Activated naive CD4-positive, alpha-beta T cell (primary cell): Measurements from ENCODE around the gene RNF11.

ENCODE experiments used
- DNase-seq, 4 experiments: peaks; one replicate each; lab custom pipeline; 2025; lab: John Stamatoyannopoulos, UW

RNF11 gene

DNA sequence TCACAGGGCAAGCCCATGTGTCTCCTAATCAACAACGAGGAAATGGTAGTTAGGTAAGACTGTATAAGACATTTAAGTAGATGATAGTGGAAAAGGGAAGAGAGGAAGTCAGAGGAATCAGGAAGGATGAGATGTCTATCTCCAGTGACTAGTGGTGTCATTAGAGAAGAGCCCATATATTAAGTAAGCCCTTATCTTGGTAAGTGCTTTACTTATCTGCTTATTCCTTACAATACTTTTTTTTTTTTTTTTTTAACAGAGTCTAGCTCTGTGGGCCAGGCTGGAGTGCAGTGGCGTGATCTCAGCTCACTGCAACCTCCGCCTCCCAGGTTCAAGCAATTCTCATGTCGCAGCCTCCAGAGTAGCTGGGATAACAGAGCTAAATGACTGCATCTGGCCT lies 29.5 kb downstream of the RNF11 start:
- DNase-seq: no peak

DNA sequence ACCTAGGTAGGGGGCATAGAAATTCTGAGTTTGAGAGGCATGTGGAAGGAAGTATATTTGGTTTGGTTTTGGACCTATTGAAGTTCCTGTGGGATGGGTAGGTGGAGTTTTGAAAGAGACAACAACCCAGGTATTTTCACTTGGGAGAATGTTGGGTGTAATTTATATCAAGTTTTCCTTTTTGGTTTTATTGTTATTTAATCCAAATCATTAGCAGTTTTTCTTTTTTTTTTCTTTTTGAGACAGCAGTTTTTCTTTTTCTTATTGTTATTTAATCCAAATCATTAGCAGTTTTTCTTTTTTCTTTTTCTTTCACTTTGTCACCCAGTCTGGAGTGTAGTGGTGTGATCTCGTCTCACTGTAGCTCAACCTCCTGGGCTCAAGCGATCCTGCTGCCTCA lies 30.1 kb downstream of the RNF11 start:
- DNase-seq: no peak

DNA sequence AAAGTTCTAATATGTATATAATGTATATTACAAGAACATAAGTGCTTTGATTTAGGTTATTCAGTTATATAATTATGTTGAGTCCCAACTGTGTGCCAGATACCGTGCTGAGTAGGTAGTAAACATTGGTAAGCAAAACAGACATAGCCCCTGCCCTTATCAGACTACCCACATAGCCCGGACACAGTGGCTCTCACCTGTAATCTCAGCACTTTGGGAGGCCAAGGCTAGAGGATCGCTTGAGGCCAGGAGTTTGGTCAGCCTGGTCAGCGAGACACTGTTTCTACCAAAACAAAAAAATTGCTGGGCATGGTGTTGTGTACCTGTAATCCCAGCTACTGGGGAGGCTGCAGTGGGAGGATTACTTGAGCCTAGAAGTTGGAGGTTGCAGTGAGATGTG lies 30.7 kb downstream of the RNF11 start:
- no peak for DNase-seq

- DNase-seq: no peak
These were observed 32.6 kb downstream of the RNF11 start for GRCh38 chr1:51268634-51269033.

- no peak for DNase-seq
These were observed 34.7 kb downstream of the RNF11 start for GRCh38 chr1:51270751-51271150.

DNA sequence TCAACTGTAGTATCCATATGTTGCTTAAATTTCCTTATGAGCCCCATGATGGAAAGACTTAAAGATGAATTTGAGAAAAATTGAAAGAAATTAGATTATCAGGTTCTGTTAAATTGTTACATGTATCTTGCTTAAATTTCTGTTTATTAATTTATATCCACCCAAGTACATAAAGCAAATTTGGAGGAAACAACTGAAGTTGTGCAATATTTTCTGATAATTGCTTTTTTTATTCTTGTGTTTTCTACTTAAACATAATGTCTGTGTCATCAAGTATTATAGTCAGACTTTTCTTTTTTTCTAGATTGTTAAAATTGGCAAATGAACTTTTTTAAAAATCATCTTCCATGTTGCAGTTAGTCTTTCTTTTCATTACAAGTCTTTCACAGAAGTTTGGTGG lies 36.8 kb downstream of the RNF11 start:
- no peak for DNase-seq

DNA sequence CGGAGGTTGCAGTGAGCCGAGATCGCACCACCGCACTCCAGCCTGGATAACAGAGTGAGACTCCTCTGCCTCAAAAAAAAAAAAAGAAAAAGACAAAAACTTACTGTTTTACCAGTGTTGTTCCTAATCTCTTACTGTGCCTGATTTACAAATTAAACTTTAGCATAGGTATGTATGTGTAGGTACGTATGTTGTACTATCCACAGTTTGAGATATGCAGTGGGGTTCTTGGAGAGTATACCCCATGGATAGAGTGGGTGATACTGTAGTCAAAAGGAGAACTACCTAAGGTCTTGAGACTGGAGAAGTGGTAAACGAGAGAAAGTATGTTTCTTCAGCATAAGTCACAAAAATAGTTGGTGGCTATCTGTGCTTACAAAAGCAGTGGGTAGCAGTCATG lies 38.6 kb downstream of the RNF11 start:
- DNase-seq: no peak

GRCh38 chr1:51276286-51276685 lies 40.2 kb downstream of the RNF11 start:
- no peak for DNase-seq

- no peak for DNase-seq
These were observed 44.4 kb downstream of the RNF11 start for GRCh38 chr1:51280321-51280978.

- no peak for DNase-seq
These were observed 45.7 kb downstream of the RNF11 start for GRCh38 chr1:51281807-51282206.

DNA sequence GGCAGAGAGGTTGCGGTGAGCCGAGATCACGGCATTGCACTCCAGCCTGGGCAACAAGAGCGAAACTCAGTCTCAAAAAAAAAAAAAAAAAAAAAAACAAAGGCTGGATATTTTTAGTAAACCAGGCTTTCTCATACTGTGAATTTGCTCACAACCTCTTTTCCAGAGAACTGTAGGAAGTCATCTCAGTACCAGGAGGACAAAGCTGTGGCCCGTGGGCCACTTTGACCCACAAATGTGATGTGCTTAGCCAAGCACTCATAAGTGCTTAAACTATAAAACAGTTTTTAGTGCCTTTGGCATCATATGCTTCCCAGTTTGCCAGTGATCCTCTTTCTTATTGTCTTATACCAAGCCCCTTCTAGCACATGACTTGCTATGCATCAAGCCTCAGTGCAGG lies 46.5 kb downstream of the RNF11 start:
- no peak for DNase-seq

DNA sequence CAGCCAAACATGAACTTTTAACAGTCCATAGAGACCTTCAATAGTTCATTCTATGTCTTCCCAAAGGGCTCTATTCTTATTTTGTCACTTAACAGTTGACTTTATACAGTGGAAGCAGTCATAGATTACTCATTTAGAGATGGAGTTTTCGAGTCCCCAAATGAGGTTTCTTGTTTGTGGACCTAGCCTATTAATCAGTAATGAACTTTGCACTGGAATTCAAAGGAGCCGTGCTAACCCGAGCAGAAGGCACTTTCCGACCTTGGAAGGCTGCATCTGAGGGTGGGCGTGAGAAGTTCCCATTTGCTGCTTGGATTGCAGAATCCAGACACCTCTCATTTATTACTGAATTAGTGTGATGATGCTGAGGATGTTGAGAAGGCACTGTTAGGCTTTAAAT lies 47.9 kb downstream of the RNF11 start:
- no peak for DNase-seq

DNA sequence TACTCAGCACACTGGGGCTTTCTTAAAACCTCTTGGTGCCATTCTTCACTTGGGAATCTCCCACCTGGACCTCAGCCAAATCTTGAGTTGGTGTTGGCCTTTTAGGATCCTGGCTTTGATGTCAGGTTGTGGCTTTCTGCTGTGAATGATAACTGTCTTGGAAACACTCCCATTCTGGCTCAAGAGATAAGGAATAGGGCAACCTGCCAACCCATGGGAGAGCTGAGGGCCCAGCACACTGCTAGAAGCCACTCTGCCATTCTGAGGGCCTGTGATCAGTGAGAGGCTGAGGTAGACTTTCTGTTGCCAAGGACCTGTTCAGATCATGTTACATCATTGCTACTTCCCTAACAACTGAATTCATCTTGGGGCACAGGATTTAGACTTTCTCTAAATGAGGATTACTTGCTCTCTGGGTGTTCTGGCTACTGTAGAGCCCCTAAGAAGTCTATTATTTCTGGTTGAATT lies 48.4 kb downstream of the RNF11 start:
- DNase-seq: no peak

GRCh38 chr1:51285055-51285454 lies 49.0 kb downstream of the RNF11 start:
- DNase-seq: no peak

DNA sequence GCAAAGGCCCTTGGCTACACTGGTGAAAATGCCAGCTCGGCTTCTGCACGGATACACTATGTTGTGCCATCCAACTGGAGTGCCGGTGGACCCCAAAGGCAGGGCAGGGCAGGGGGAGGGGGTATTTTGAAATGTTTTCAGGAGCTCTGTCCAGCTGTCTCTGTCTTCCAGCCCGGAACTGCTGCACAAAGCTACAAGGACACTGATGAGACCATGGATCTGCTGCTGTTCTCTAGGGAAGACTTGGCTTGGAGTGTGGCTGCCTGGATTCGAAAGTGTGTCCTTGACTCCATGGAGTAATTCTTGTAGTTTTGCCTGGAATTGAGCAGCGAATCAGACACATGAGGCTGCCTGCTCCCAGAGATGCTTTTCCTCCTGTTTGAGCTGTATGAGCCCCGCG lies 51.9 kb downstream of the RNF11 start:
- no peak for DNase-seq

DNA sequence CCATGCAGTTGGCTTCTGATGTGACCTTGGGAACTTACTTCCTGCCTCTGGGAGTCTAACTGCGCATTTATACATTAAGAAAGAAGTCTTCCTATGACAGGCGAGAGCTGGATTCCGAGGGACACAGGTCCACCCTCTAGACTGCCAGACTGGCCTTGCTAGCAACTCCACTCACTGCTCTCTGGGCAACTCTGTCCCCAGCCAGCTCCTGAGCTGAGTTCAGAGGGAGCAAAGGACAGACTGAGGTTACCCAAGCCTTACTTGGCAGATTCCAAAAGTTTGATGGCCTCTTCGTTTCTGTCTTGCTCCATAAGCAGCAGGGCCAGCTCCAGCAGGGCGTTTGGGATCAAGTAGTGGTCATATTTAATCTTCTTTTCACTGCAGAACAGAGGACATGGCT lies 52.5 kb downstream of the RNF11 start:
- DNase-seq: no peak

GRCh38 chr1:51289676-51290488 lies 53.8 kb downstream of the RNF11 start:
- DNase-seq: no peak

GRCh38 chr1:51290489-51290847 lies 54.4 kb downstream of the RNF11 start:
- DNase-seq: no peak

DNA sequence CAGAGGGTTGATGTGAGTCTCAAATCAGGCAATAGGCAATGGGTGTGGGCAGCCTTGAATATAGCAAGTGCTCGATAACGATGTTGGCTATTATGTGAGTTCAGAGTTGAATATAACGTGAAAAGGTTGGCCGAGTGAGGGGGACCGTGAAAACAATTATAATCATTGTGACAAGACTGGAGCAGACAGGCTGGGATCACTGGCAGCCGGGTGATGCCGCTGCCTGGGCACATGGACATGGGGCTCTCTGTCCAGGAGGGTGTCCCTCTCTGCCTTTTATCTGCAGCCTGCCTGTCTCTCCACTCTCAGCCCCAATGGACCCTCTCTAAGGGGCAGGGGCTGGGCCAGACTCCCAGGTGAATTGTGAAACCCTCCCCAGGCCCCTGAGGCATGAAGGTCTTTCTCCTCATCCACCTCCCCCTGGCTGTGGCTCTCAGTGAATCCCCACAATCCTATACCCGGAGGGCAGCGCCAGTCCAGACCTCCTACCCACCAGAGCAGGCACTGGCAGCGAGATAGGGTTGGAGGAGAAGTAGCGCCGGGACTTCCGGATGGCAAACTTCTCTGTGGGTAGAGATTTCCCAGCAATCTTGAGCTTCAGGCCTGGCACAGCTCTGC lies 57.9 kb downstream of the RNF11 start:
- DNase-seq: no peak

DNA sequence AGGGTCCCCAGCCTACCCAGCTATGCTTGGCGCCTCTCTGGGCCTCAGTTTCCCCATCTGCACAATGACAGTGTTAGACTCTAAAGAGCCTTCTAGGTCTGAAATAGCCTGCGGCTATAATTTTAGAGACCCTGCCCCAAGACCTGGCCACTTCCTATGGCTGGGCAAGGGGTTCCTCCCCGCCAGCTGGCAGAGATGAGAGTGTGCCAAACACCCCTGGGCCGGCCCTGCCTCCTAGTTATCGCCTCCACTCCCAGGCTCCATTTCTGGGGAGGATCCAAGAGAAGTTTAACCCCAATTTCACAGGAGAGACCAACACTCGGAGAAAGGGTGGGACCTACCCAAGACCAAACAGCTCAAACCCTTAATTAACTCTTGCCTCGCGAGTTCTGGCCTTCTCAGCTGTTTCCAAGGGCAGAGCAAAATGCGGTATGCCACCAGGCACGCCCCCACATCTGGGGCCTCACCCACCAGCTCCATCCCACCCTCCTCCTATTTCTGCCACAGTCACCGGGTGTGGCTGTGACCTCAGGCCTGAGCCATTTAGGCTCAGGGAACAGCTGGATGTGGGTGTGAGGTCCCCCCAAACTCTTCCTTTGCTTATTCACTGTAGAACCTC lies 58.6 kb downstream of the RNF11 start:
- no peak for DNase-seq

GRCh38 chr1:51295926-51296325 lies 59.9 kb downstream of the RNF11 start:
- DNase-seq: no peak

DNA sequence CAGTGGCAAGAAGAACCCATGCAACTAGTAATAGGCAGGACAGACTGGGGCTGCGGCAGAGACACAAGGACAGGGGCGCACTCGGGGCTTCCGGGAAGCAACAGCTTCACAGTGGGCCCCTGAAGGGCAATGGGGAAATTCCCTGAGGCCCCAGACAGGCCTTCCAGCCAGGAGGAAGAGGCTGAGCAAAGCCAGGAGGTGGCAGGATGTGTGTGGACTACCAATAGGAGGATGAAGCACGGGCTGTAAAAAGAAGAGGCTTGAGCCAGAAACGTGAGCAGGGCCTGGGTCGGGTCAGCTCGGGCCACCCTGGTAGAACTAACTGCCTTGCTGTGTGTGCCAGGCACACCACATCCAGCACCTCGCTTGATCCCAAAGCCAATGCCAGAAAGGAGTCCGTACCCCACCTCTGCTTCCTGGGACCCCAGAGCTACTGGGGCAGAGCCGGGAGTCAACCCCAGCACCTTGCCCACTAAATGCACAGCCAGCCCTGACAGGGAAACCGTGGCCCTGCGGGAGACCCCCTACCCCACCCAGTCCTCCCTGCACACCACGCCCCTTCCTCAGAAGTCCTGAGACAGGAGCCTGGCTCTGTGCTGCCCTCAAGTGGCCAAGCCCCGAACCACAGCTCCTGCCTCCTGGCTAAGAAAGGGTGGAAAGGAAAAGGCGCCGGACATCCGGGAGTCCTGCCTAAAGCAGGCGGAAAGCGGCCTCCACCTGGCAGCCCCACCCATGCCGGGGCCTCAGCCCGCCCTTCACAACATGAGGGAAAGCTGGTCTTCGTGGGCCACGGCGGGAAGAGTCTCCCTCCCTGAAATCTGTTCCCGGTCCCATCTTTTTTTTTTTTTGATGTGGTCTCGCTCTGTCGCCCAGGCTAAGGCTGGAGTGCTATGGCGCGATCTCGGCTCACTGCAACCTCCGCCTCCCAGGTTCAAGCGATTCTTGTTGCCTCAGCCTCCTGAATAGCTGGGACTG lies 60.6 kb downstream of the RNF11 start:
- DNase-seq: peak; percentile 18 to 61 (median 38)
